Epithelial cell of proximal tubule (primary cell): Measurements from ENCODE around the gene SAA1. TPM values are rescaled to one million over a fixed set of nuclear protein-coding genes. Genes with fewer than 3 reads are reported as not detected.
A peak's percentile ranks its signal among the peaks of the same experiment; 100 is the strongest.

Experiments
- DNase-seq: peaks from one replicate; pipeline ENCODE4 v3.0.0-alpha.2; 2011; ENCODE audit warnings: low read depth
- H3K4me3 ChIP-seq: 2 replicates; pipeline ENCODE4 v1.5.1; 2011; ENCODE audit warnings: low read depth, mild to moderate bottlenecking, low read length
- total RNA-seq: library from RNA; depleted of rRNA; stranded (reverse); fragments of >200 nt; gene quantifications from 2 replicates; pipeline ENCODE4 v1.2.3, GENCODE V29; 2015
- TF ChIP-seq, protein P1 (sequence below): conservative IDR thresholded peaks from 2 replicates; pipeline ENCODE4 v1.5.1; 2012; ENCODE audit warnings: low read depth, mild to moderate bottlenecking, low read length

SAA1 gene
- total RNA-seq, 1 donor from 2014 or later = 69.7 TPM

DNA sequence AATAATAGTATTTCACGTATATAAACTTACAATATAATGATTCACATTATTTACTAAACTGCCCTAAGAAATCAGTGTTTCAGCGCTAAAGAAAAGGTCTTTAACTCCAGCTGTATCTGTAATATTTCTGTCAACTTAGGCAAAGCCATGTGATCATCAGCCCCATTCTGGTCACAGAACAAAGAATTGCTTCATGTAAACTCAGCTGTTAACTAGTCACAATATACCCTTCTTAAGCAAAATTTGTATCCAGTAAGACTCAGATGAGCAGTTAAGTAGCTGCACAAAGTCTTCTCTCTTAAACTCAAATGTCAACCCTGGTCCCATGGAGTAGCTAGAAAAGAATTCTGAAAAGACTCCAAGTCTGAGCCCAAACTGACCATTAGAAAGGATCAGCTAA is 29.3 kb downstream of the SAA1 start:
- no peak for DNase-seq
- H3K4me3 ChIP-seq = no peak overlapping the region
- TF ChIP-seq, protein P1, sequence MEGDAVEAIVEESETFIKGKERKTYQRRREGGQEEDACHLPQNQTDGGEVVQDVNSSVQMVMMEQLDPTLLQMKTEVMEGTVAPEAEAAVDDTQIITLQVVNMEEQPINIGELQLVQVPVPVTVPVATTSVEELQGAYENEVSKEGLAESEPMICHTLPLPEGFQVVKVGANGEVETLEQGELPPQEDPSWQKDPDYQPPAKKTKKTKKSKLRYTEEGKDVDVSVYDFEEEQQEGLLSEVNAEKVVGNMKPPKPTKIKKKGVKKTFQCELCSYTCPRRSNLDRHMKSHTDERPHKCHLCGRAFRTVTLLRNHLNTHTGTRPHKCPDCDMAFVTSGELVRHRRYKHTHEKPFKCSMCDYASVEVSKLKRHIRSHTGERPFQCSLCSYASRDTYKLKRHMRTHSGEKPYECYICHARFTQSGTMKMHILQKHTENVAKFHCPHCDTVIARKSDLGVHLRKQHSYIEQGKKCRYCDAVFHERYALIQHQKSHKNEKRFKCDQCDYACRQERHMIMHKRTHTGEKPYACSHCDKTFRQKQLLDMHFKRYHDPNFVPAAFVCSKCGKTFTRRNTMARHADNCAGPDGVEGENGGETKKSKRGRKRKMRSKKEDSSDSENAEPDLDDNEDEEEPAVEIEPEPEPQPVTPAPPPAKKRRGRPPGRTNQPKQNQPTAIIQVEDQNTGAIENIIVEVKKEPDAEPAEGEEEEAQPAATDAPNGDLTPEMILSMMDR = no peak

DNA sequence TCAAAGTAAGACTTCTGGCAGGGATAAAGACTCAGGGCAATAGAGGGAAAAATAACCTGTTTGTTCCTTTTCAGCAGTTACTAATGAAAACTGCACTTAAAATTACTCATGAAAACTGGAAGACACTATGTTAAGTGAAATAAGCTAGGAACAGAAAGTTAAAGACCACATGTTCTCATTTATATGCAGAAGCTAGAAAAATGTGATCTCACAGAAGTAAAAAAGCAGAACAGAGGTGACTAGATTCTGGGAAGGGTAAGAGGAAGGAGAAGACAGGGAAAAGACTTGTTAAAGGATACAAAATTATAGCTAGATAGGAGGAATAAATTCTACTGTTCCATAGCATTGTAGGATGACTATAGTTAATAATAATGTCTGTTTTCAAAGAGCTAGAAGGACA is 33.7 kb downstream of the SAA1 start:
- no peak for DNase-seq
- TF ChIP-seq, protein P1 = no peak
- no peak overlapping the region for H3K4me3 ChIP-seq

DNA sequence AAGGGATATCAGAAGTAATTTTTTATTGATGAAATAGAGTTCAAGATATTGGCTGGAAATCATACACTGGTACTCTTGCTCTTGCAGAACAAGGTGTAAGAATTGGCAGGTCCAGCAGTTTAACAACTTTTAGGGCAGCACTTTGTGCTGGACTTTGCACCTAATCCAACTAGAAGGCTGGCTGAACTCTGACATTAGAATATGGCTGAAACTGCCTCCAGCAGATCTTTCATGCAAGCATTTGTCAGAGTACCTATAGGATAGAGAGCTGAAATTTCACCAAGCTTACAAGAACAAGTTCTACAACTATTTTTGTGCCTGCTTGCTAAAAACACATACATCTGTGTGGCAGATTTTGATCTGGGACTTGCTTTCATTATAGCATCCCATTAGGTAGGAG is 38.7 kb downstream of the SAA1 start:
- H3K4me3 ChIP-seq = no peak overlapping the region
- TF ChIP-seq, protein P1 = no peak
- no peak for DNase-seq

DNA sequence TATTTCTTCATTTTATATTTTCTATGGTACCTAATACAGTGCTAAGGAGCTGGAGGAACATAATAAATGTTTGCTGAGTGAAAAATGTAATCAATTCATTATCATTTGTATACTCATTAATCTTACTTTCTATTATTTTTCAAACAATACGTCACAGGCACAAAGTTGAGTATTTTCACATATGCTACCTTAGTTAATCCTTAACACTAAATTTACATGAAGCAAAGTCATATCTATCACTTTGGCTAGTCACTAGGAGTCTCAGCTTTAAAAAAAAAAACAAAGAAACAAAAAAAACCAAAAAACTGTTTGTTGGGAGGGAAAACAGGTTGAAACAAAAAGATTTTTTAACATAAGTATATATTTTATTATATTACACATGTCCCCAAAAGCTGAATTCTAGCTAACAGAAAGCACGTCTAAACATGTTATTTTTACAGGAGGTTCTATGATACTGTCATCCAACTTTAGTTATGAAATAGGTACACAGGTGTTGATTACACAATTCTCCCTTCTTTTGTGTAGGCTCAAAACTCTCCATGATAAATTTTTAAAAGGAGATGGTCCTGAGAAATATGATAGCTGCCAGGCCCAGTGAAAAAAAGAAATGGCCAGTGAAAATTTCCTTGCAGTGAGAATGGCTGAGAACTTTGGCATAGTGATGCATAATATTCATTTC is 41.5 kb downstream of the SAA1 start:
- TF ChIP-seq, protein P1 = no peak
- no peak for DNase-seq
- H3K4me3 ChIP-seq = no peak overlapping the region

DNA sequence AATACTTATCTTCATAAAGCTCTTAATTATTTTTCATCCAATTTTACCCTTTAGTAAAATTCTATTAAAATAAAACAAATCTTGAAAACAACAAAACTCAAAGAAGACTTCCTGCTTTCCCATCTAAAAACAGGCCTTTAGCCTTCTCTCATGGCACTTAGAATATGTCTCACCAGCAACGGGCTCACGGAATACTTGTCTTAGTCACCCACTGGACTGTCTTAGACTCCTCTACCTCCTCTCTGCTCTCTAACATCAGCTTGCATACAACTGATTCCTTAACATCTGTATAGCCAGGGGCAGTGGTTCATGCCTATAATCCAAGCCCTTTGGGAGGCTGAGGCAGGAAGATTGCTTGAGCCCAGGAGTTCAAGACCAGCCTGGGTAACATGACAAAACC is 42.2 kb downstream of the SAA1 start:
- no peak overlapping the region for H3K4me3 ChIP-seq
- DNase-seq = no peak
- TF ChIP-seq, protein P1 = no peak

DNA sequence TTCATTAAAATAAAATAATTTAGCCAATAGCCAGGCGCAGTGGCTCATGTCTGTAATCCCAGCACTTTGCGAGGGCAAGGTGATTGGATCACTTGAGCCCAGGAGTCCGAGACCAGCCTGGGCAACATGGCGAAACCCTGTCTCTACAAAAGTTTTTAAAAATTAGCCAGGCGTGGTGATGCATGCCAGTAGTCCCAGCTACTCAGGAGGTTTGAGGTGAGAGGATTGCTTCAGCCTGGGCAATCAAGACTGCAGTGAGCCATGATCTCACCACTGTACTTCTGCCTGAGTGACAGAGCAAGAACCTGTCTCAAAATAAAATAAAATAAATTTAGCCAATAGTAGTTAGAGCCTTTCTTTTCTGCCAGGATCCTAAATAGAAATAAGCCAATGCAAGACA is 43.6 kb downstream of the SAA1 start:
- DNase-seq = peak; percentile 42
- TF ChIP-seq, protein P1 = no peak
- H3K4me3 ChIP-seq = no peak overlapping the region

DNA sequence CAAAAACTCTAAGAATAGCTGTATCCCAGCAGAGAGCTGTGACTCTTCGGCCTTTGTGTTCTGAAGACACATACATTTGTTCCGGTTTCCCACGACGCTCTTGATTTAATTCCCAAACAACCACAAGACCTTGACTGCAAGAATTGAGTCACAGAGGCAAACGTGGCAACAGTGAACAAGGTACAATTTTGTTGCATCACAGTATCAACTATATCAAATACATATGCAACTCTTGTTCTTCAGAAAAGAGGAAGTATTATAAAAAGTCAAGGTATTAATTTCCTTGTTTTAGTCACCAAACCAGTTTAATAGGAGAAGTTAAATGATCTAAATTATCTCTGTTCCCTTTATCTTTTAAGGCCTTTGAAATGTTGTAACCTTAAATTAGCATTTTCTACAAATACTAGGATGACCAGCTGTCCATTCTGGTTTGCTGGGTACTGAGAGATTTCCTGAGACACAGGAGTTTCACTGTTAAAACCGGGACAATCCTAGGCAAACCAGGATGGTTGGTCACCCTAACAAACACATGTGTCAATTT is 44.8 kb downstream of the SAA1 start:
- TF ChIP-seq, protein P1 = no peak
- no peak for DNase-seq
- no peak overlapping the region for H3K4me3 ChIP-seq
